K562 (cell line): Measurements from ENCODE around the gene CDH16. TPM values are rescaled to one million over a fixed set of nuclear protein-coding genes. Genes with fewer than 3 reads are reported as not detected.

Source experiments
- CHD1 ChIP-seq: fragments of 200-600 bp; sonication (generic); IDR thresholded peaks from one replicate; pipeline ENCODE4 v1.6.1; 2012; ENCODE audit warnings: mild to moderate bottlenecking, moderate library complexity, low read length, inconsistent platforms
- CHD2 ChIP-seq: IDR thresholded peaks from 2 replicates; pipeline ENCODE4 v1.6.1; 2011; ENCODE audit warnings: low read depth, low read length
- GABPB1 ChIP-seq: sonication (generic); formaldehyde crosslinking; IDR thresholded peaks from 2 replicates; pipeline ENCODE4 v1.8.0; 2022; ENCODE audit warnings: mild to moderate bottlenecking, missing genetic modification reagents
- GATAD2A ChIP-seq: fragments of 450-650 bp; IDR thresholded peaks from 2 replicates; pipeline ENCODE4 v1.6.1; 2017
- MYC ChIP-seq, 2 experiments: fragments of 250-450 bp in 1 of 2; sonication (Bioruptor Pico) in 1 of 2; IDR thresholded peaks; 2 replicates each; pipeline versions ENCODE4 v1.5.1 to v1.6.1; 2012 to 2021; ENCODE audit warnings: low read depth in 2 of 2, borderline replicate concordance in 1 of 2, improper control_type of control experiment in 1 of 2, low read length in 1 of 2, mild to moderate bottlenecking in 1 of 2, moderate library complexity in 1 of 2
- NRF1 ChIP-seq, 2 experiments: fragments of 450-650 bp; IDR thresholded peaks in 1 of 2; conservative IDR thresholded peaks in 1 of 2; 2 replicates each; pipeline ENCODE4 v1.6.1; 2014; ENCODE audit warnings: mild to moderate bottlenecking in 2 of 2
- RBFOX2 ChIP-seq: fragments of 200-400 bp; formaldehyde crosslinking; IDR thresholded peaks from 2 replicates; pipeline ENCODE4 v1.6.1; 2017; ENCODE audit warnings: low read depth, mild to moderate bottlenecking, low read length, moderate library complexity
- SIN3A ChIP-seq, 2 experiments: fragments of 150-350 bp in 1 of 2; IDR thresholded peaks; 2 replicates each; pipeline ENCODE4 v1.6.1; 2011 to 2016; ENCODE audit warnings: borderline replicate concordance in 2 of 2, low read depth in 2 of 2, low read length in 2 of 2, mild to moderate bottlenecking in 2 of 2, moderate library complexity in 2 of 2; ENCODE audit not compliant: control insufficient read depth in 1 of 2
- SNRNP70 ChIP-seq: fragments of 200-400 bp; formaldehyde crosslinking; optimal IDR thresholded peaks from 2 replicates; pipeline ENCODE3; 2017; ENCODE audit warnings: low read depth, low read length
- ZBED1 ChIP-seq: IDR thresholded peaks from 2 replicates; pipeline ENCODE4 v1.6.1; 2014
- ZFX ChIP-seq: sonication (generic); formaldehyde crosslinking; IDR thresholded peaks from 2 replicates; pipeline ENCODE4 v1.8.0; 2022; ENCODE audit warnings: mild to moderate bottlenecking, missing genetic modification reagents, moderate library complexity
- polyA plus RNA-seq, 8 experiments: library from polyadenylated mRNA; depleted of rRNA in 4 of 8; stranded (reverse) in 5 of 8; unstranded in 3 of 8; fragments of >200 nt; fragmentation: Nextera tagmentation in 2 of 8; fragmentation: Illumina TruSeq in 1 of 8; extraction: Ambion mirVana in 2 of 8; extraction: Trizol in 1 of 8; gene quantifications; 2 replicates each; pipeline versions ENCODE4 v1.2.1 to v1.2.3, GENCODE V29; 2011 to 2014; ENCODE audit warnings: inconsistent platforms in 1 of 8, missing spikeins in 1 of 8
- total RNA-seq, 7 experiments: library from RNA; depleted of rRNA in 6 of 7; stranded (reverse); fragments of >200 nt in 6 of 7; fragmentation: Illumina TruSeq in 2 of 7; extraction: Trizol in 2 of 7; gene quantifications; 2 replicates each; pipeline versions ENCODE4 v1.2.1 to v1.2.3, GENCODE V29; 2011 to 2021; ENCODE audit warnings: low replicate concordance in 1 of 7
- TF ChIP-seq, protein P1 (sequence below), 2 experiments: fragments of 450-650 bp in 1 of 2; sonication (generic) in 1 of 2; formaldehyde crosslinking in 1 of 2; IDR thresholded peaks; 2 replicates each; pipeline versions ENCODE4 v1.7.1 to v1.9.0; 2016 to 2022; ENCODE audit warnings: inconsistent platforms in 1 of 2, mild to moderate bottlenecking in 1 of 2, missing genetic modification reagents in 1 of 2
- TF ChIP-seq, protein P2 (sequence below): sonication (generic); formaldehyde crosslinking; IDR thresholded peaks from 2 replicates; pipeline ENCODE4 v1.5.0; 2020; ENCODE audit warnings: missing genetic modification reagents
- TF ChIP-seq, protein P3 (sequence below): fragments of 450-650 bp; IDR thresholded peaks from 2 replicates; pipeline ENCODE4 v1.7.1; 2018; ENCODE audit warnings: mild to moderate bottlenecking, low read depth; ENCODE audit not compliant: partially characterized antibody

CDH16 gene
- total and polyA plus RNA-seq, 9 of the 15 experiments (the other 6 are each of a cell fraction or from before 2014, with no cell fraction given) = not detected

DNA sequence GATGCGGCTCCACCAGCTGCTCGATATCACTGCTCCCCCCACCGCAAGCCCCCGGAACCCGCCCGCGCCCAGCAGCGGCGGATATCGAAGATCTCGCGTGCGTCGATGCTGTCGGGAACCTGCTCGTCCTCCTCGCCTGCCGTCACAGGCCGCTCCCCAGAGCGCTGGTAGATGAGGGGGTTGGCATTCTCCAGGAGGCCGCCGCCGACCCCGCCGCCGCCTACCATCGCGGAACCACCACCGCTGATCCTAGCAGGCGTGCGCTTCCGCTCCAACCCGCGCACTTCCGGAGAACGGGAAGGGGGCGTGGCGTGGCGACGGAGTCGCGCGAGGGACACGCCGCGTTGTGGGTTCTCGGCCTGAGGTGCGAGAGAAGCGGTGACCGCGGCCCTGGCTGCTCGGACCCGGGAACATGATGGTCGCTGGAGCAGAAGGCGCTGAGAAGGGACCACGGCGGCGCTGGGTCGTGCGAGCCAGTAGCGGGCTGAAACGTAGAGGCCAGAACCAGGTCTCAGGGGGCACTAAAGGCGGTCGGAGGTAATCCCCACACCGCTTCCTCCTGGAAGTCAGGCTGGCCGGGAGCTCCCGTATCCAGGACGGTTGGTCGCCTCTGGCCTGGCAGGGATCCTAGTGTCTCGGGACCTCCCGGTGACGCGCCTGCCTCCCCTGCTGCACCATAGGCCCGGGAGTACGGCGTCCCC is 15.6 kb upstream of the CDH16 start, which contains the start of gene CIAO2B (continued):
- TF ChIP-seq, protein P1, sequence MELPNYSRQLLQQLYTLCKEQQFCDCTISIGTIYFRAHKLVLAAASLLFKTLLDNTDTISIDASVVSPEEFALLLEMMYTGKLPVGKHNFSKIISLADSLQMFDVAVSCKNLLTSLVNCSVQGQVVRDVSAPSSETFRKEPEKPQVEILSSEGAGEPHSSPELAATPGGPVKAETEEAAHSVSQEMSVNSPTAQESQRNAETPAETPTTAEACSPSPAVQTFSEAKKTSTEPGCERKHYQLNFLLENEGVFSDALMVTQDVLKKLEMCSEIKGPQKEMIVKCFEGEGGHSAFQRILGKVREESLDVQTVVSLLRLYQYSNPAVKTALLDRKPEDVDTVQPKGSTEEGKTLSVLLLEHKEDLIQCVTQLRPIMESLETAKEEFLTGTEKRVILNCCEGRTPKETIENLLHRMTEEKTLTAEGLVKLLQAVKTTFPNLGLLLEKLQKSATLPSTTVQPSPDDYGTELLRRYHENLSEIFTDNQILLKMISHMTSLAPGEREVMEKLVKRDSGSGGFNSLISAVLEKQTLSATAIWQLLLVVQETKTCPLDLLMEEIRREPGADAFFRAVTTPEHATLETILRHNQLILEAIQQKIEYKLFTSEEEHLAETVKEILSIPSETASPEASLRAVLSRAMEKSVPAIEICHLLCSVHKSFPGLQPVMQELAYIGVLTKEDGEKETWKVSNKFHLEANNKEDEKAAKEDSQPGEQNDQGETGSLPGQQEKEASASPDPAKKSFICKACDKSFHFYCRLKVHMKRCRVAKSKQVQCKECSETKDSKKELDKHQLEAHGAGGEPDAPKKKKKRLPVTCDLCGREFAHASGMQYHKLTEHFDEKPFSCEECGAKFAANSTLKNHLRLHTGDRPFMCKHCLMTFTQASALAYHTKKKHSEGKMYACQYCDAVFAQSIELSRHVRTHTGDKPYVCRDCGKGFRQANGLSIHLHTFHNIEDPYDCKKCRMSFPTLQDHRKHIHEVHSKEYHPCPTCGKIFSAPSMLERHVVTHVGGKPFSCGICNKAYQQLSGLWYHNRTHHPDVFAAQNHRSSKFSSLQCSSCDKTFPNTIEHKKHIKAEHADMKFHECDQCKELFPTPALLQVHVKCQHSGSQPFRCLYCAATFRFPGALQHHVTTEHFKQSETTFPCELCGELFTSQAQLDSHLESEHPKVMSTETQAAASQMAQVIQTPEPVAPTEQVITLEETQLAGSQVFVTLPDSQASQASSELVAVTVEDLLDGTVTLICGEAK (IDR thresholded peaks at IDR 0.05) = peak; percentile 96
- TF ChIP-seq, protein P1 (CRISPR knock-in tag; IDR thresholded peaks at IDR 0.05) = no peak
- 0 out of 2 replicates have a peak, but pooled peaks have one; percentile 57 for TF ChIP-seq ZBED1
- no peak for TF ChIP-seq GATAD2A
- peak; percentile 92 for TF ChIP-seq CHD2
- TF ChIP-seq, protein P2, sequence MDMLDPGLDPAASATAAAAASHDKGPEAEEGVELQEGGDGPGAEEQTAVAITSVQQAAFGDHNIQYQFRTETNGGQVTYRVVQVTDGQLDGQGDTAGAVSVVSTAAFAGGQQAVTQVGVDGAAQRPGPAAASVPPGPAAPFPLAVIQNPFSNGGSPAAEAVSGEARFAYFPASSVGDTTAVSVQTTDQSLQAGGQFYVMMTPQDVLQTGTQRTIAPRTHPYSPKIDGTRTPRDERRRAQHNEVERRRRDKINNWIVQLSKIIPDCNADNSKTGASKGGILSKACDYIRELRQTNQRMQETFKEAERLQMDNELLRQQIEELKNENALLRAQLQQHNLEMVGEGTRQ (CRISPR knock-in tag) = no peak
- TF ChIP-seq GABPB1 (CRISPR knock-in tag) = peak; percentile 91
- TF ChIP-seq RBFOX2 = peak; percentile 94
- peak; percentile 69 for TF ChIP-seq MYC (IDR thresholded peaks at IDR 0.05; ENCODE audit: low read depth, low read length)
- TF ChIP-seq MYC (CRISPR knock-in tag; IDR thresholded peaks at IDR 0.05; ENCODE audit: borderline replicate concordance, low read depth) = peak; percentile 45; the same call in 1 of the 2 replicates
- TF ChIP-seq SNRNP70 = no peak
- TF ChIP-seq NRF1 (conservative IDR thresholded peaks at IDR 0.05 in 1 of 2, IDR thresholded peaks at IDR 0.05 in 1 of 2) = peak; percentile 61 to 76
- TF ChIP-seq, protein P3, sequence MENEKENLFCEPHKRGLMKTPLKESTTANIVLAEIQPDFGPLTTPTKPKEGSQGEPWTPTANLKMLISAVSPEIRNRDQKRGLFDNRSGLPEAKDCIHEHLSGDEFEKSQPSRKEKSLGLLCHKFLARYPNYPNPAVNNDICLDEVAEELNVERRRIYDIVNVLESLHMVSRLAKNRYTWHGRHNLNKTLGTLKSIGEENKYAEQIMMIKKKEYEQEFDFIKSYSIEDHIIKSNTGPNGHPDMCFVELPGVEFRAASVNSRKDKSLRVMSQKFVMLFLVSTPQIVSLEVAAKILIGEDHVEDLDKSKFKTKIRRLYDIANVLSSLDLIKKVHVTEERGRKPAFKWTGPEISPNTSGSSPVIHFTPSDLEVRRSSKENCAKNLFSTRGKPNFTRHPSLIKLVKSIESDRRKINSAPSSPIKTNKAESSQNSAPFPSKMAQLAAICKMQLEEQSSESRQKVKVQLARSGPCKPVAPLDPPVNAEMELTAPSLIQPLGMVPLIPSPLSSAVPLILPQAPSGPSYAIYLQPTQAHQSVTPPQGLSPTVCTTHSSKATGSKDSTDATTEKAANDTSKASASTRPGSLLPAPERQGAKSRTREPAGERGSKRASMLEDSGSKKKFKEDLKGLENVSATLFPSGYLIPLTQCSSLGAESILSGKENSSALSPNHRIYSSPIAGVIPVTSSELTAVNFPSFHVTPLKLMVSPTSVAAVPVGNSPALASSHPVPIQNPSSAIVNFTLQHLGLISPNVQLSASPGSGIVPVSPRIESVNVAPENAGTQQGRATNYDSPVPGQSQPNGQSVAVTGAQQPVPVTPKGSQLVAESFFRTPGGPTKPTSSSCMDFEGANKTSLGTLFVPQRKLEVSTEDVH = peak; percentile 89
- TF ChIP-seq ZFX (CRISPR knock-in tag) = peak; percentile 81
- TF ChIP-seq SIN3A (IDR thresholded peaks at IDR 0.05; ENCODE audit: borderline replicate concordance in 2 of 2, control insufficient read depth in 1 of 2, low read depth in 2 of 2, low read length in 2 of 2) = peak; percentile 74 to 90; a peak in 2 of 4 replicates
- no peak for TF ChIP-seq CHD1
